ENCODE results near the gene RRP12. TPM values are rescaled to one million over a fixed set of nuclear protein-coding genes. Genes with fewer than 3 reads are reported as not detected.
A peak's percentile ranks its signal among the peaks of the same experiment; 100 is the strongest.

Gene RRP12
- total and polyA plus RNA-seq, 9 of the 15 experiments (the other 6 are each of a cell fraction or from before 2014, with no cell fraction given) = 4.6 to 68.2 (median 21.8) TPM

GRCh38 chr10:97434055-97434454 lies 32.9 kb upstream of the RRP12 start (continued):
- TF ChIP-seq ZBTB40 (IDR thresholded peaks at IDR 0.05) (no peak), ZBTB40 (CRISPR knock-in tag; IDR thresholded peaks at IDR 0.05) (no peak), ZNF75A (CRISPR knock-in tag; IDR thresholded peaks at IDR 0.05) (no peak), ZNF592 (IDR thresholded peaks at IDR 0.05) (no peak), SAP30 (IDR thresholded peaks at IDR 0.05; ENCODE audit: borderline replicate concordance, insufficient read depth, low read depth, low read length, poor library complexity, severe bottlenecking) (no peak), TEAD2 (tag; IDR thresholded peaks at IDR 0.05) (no peak), TRIM25 (IDR thresholded peaks at IDR 0.05; ENCODE audit: borderline replicate concordance) (no peak), ZNF143 (CRISPR knock-in tag; IDR thresholded peaks at IDR 0.05) (no peak), RAD21 (CRISPR knock-in tag; conservative IDR thresholded peaks at IDR 0.05 in 1 of 2, IDR thresholded peaks at IDR 0.05 in 1 of 2) (peak in 1 of 2 experiments; percentile 13; a peak in 1 of 4 replicates), CREBBP (IDR thresholded peaks at IDR 0.05; ENCODE audit: low read depth, low read length) (no peak), ARID1B (IDR thresholded peaks at IDR 0.05) (no peak), MBD2 (IDR thresholded peaks at IDR 0.05; ENCODE audit: borderline replicate concordance, low read depth) (no peak), LCOR (CRISPR knock-in tag; IDR thresholded peaks at IDR 0.05) (no peak)

All from K562 (cell line).